HepG2 (cell line): ENCODE results near the gene LZTR1. TPM values are rescaled to one million over a fixed set of nuclear protein-coding genes. Genes with fewer than 3 reads are reported as not detected.
A peak's percentile ranks its signal among the peaks of the same experiment; 100 is the strongest.

Source experiments
- AGO2 ChIP-seq: fragments of 200-400 bp; formaldehyde crosslinking; optimal IDR thresholded peaks from 2 replicates; pipeline ENCODE3; 2017; ENCODE audit warnings: mild to moderate bottlenecking, low read depth, low read length, moderate library complexity
- FOXC1 ChIP-seq: sonication (generic); formaldehyde crosslinking; IDR thresholded peaks from 2 replicates; pipeline ENCODE4 v1.8.0; 2022; ENCODE audit warnings: mild to moderate bottlenecking, missing genetic modification reagents, borderline replicate concordance
- IKZF1 ChIP-seq: fragments of 450-650 bp; IDR thresholded peaks from 2 replicates; pipeline ENCODE4 v1.7.1; 2016
- IKZF5 ChIP-seq: IDR thresholded peaks from 2 replicates; pipeline ENCODE4 v1.6.1; 2018; ENCODE audit warnings: missing genetic modification reagents, mild to moderate bottlenecking, missing compliant biosample characterization
- MAFG ChIP-seq: sonication (generic); formaldehyde crosslinking; IDR thresholded peaks from 2 replicates; pipeline ENCODE4 v1.5.1; 2020; ENCODE audit warnings: mild to moderate bottlenecking, missing genetic modification reagents
- MIXL1 ChIP-seq: IDR thresholded peaks from 2 replicates; pipeline ENCODE4 v1.6.1; 2016
- MYC ChIP-seq: sonication (generic); formaldehyde crosslinking; IDR thresholded peaks from 2 replicates; pipeline ENCODE4 v1.9.0; 2021; ENCODE audit warnings: missing genetic modification reagents, borderline replicate concordance
- RBM22 ChIP-seq: fragments of 200-400 bp; formaldehyde crosslinking; optimal IDR thresholded peaks from 2 replicates; pipeline ENCODE3; 2017; ENCODE audit warnings: mild to moderate bottlenecking, low read length, moderate library complexity
- REL ChIP-seq: sonication (generic); formaldehyde crosslinking; conservative IDR thresholded peaks from 2 replicates; pipeline ENCODE4 v1.8.0; 2022; ENCODE audit warnings: mild to moderate bottlenecking, missing genetic modification reagents, moderate library complexity
- ZBTB20 ChIP-seq: sonication (generic); formaldehyde crosslinking; IDR thresholded peaks from 2 replicates; pipeline ENCODE4 v1.8.1; 2023; ENCODE audit warnings: missing genetic modification reagents, low read depth, mild to moderate bottlenecking, borderline replicate concordance
- ZNF230 ChIP-seq: sonication (generic); formaldehyde crosslinking; IDR thresholded peaks from 2 replicates; pipeline ENCODE4 v1.4.0; 2020; ENCODE audit warnings: mild to moderate bottlenecking, missing genetic modification reagents
- ZNF329 ChIP-seq: sonication (generic); formaldehyde crosslinking; IDR thresholded peaks from 2 replicates; pipeline ENCODE4 v1.9.0; 2021; ENCODE audit warnings: low read depth, mild to moderate bottlenecking, missing genetic modification reagents
- ZNF776 ChIP-seq: sonication (generic); formaldehyde crosslinking; IDR thresholded peaks from 2 replicates; pipeline ENCODE4 v1.4.0; 2020; ENCODE audit warnings: mild to moderate bottlenecking, missing genetic modification reagents
- polyA plus RNA-seq, 8 experiments: library from polyadenylated mRNA; depleted of rRNA in 3 of 8; stranded (reverse) in 7 of 8; unstranded in 1 of 8; fragments of >200 nt; fragmentation: Illumina TruSeq in 4 of 8; extraction: Trizol in 4 of 8; gene quantifications; 2 replicates each; pipeline versions ENCODE4 v1.2.1 to v1.2.3, GENCODE V29; 2011 to 2016; ENCODE audit warnings: low read depth in 4 of 8, missing spikeins in 1 of 8, mixed read lengths in 1 of 8; ENCODE audit not compliant: insufficient read depth in 1 of 8
- total RNA-seq, 5 experiments: library from RNA; depleted of rRNA; stranded (reverse); fragments of >200 nt; fragmentation: Illumina TruSeq; extraction: Trizol; gene quantifications; 2 replicates each; pipeline ENCODE4 v1.2.3, GENCODE V29; 2016; ENCODE audit warnings: low read depth in 1 of 5
- TF ChIP-seq, protein P1 (sequence below): sonication (generic); formaldehyde crosslinking; IDR thresholded peaks from 2 replicates; pipeline ENCODE4 v1.4.0; 2020; ENCODE audit warnings: missing genetic modification reagents, borderline replicate concordance
- TF ChIP-seq, protein P2 (sequence below): sonication (generic); formaldehyde crosslinking; IDR thresholded peaks from 2 replicates; pipeline ENCODE4 v1.8.0; 2023; ENCODE audit warnings: mild to moderate bottlenecking, missing genetic modification reagents
- TF ChIP-seq, protein P3 (sequence below): sonication (generic); formaldehyde crosslinking; IDR thresholded peaks from 2 replicates; pipeline ENCODE4 v1.5.0; 2020; ENCODE audit warnings: mild to moderate bottlenecking, missing genetic modification reagents, borderline replicate concordance

The LZTR1 gene
- total and polyA plus RNA-seq, 2 of the 13 experiments (the other 11 are each of a cell fraction or from before 2014, with no cell fraction given) = 21.8 to 22.4 TPM

- TF ChIP-seq ZNF776 (CRISPR knock-in tag) = no peak
- no peak for TF ChIP-seq MAFG (CRISPR knock-in tag)
- TF ChIP-seq, protein P1, sequence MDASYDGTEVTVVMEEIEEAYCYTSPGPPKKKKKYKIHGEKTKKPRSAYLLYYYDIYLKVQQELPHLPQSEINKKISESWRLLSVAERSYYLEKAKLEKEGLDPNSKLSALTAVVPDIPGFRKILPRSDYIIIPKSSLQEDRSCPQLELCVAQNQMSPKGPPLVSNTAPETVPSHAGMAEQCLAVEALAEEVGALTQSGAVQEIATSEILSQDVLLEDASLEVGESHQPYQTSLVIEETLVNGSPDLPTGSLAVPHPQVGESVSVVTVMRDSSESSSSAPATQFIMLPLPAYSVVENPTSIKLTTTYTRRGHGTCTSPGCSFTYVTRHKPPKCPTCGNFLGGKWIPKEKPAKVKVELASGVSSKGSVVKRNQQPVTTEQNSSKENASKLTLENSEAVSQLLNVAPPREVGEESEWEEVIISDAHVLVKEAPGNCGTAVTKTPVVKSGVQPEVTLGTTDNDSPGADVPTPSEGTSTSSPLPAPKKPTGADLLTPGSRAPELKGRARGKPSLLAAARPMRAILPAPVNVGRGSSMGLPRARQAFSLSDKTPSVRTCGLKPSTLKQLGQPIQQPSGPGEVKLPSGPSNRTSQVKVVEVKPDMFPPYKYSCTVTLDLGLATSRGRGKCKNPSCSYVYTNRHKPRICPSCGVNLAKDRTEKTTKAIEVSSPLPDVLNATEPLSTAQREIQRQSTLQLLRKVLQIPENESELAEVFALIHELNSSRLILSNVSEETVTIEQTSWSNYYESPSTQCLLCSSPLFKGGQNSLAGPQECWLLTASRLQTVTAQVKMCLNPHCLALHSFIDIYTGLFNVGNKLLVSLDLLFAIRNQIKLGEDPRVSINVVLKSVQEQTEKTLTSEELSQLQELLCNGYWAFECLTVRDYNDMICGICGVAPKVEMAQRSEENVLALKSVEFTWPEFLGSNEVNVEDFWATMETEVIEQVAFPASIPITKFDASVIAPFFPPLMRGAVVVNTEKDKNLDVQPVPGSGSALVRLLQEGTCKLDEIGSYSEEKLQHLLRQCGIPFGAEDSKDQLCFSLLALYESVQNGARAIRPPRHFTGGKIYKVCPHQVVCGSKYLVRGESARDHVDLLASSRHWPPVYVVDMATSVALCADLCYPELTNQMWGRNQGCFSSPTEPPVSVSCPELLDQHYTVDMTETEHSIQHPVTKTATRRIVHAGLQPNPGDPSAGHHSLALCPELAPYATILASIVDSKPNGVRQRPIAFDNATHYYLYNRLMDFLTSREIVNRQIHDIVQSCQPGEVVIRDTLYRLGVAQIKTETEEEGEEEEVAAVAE (CRISPR knock-in tag) = no peak
- TF ChIP-seq RBM22 = peak; percentile 81
- TF ChIP-seq, protein P2, sequence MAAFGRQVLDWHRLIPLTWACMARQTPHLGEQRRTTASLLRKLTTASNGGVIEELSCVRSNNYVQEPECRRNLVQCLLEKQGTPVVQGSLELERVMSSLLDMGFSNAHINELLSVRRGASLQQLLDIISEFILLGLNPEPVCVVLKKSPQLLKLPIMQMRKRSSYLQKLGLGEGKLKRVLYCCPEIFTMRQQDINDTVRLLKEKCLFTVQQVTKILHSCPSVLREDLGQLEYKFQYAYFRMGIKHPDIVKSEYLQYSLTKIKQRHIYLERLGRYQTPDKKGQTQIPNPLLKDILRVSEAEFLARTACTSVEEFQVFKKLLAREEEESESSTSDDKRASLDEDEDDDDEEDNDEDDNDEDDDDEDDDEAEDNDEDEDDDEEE = 0 out of 2 replicates have a peak, but pooled peaks have one; percentile 41
- peak; percentile 78; the same call in 1 of the 2 replicates for TF ChIP-seq ZBTB20
- no peak for TF ChIP-seq REL (CRISPR knock-in tag)
- TF ChIP-seq AGO2 = no peak
- TF ChIP-seq MYC (CRISPR knock-in tag) = no peak
- peak; percentile 70; the same call in 1 of the 2 replicates for TF ChIP-seq IKZF5 (CRISPR knock-in tag)
- TF ChIP-seq, protein P3, sequence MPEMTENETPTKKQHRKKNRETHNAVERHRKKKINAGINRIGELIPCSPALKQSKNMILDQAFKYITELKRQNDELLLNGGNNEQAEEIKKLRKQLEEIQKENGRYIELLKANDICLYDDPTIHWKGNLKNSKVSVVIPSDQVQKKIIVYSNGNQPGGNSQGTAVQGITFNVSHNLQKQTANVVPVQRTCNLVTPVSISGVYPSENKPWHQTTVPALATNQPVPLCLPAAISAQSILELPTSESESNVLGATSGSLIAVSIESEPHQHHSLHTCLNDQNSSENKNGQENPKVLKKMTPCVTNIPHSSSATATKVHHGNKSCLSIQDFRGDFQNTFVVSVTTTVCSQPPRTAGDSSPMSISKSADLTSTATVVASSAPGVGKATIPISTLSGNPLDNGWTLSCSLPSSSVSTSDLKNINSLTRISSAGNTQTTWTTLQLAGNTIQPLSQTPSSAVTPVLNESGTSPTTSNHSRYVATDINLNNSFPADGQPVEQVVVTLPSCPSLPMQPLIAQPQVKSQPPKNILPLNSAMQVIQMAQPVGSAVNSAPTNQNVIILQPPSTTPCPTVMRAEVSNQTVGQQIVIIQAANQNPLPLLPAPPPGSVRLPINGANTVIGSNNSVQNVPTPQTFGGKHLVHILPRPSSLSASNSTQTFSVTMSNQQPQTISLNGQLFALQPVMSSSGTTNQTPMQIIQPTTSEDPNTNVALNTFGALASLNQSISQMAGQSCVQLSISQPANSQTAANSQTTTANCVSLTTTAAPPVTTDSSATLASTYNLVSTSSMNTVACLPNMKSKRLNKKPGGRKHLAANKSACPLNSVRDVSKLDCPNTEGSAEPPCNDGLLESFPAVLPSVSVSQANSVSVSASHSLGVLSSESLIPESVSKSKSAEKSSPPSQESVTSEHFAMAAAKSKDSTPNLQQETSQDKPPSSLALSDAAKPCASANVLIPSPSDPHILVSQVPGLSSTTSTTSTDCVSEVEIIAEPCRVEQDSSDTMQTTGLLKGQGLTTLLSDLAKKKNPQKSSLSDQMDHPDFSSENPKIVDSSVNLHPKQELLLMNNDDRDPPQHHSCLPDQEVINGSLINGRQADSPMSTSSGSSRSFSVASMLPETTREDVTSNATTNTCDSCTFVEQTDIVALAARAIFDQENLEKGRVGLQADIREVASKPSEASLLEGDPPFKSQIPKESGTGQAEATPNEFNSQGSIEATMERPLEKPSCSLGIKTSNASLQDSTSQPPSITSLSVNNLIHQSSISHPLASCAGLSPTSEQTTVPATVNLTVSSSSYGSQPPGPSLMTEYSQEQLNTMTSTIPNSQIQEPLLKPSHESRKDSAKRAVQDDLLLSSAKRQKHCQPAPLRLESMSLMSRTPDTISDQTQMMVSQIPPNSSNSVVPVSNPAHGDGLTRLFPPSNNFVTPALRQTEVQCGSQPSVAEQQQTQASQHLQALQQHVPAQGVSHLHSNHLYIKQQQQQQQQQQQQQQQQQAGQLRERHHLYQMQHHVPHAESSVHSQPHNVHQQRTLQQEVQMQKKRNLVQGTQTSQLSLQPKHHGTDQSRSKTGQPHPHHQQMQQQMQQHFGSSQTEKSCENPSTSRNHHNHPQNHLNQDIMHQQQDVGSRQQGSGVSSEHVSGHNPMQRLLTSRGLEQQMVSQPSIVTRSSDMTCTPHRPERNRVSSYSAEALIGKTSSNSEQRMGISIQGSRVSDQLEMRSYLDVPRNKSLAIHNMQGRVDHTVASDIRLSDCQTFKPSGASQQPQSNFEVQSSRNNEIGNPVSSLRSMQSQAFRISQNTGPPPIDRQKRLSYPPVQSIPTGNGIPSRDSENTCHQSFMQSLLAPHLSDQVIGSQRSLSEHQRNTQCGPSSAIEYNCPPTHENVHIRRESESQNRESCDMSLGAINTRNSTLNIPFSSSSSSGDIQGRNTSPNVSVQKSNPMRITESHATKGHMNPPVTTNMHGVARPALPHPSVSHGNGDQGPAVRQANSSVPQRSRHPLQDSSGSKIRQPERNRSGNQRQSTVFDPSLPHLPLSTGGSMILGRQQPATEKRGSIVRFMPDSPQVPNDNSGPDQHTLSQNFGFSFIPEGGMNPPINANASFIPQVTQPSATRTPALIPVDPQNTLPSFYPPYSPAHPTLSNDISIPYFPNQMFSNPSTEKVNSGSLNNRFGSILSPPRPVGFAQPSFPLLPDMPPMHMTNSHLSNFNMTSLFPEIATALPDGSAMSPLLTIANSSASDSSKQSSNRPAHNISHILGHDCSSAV (CRISPR knock-in tag) = no peak
- no peak for TF ChIP-seq ZNF329 (CRISPR knock-in tag)
- TF ChIP-seq IKZF1 = no peak
- TF ChIP-seq MIXL1 (CRISPR knock-in tag) = peak; percentile 70; the same call in 1 of the 2 replicates
- no peak for TF ChIP-seq ZNF230 (CRISPR knock-in tag)
- no peak for TF ChIP-seq FOXC1
Measured at GRCh38 chr22:20949698-20950183, 32.4 kb upstream of the LZTR1 start (continued).
